HG03442 (cell line): ENCODE measurements around the gene TAF12.
"Not testable (repeated sequence)": the region's sequence is repeated elsewhere in the genome, so short reads cannot be mapped to it uniquely, and the experiment has no call there.

Experiments used
- ATAC-seq: cut with Tn5 transposase; IDR thresholded peaks from one replicate; pipeline ENCODE4 v1.9.1; 2021; ENCODE audit warnings: mild to moderate bottlenecking, moderate library complexity; ENCODE audit not compliant: unreplicated experiment

TAF12 gene

DNA sequence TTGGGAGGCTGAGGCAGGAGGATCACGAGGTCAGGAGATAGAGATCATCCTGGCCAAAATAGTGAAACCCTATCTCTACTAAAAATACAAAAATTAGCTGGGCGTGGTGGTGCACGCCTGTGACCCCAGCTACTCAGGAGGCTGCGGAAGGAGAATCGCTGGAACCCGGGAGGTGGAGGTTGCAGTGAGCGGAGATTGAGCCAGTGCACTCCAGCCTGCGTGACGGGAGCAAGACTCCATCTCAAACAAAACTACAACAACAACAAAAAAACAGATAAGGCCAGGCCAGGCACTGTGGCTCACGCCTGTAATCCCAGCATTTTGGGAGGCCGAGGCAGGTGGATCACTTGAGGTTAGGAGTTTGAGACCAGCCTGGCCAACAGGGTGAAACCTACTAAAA lies 2.5 kb upstream of the TAF12 start:
- not testable (repeated sequence) for ATAC-seq

DNA sequence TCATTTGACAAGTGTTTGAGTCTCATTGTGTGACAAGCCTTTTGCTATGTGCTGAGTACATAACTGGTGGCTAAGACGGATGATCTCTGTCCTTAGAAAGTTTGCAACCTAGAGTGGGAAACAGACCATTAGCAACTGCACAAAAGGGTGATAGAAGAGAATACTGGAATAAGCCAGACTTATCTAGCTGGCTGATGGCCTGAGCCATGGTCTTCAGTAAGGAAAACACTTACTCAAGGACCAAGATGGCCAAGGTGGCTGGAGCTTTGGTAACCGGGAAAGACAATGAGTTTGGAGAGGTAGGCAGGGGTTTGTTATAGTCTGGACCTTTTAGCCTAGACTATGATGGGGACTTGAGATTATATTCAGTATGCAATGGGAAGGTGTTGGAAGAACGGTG lies 1.6 kb upstream of the TAF12 start:
- no peak for ATAC-seq

DNA sequence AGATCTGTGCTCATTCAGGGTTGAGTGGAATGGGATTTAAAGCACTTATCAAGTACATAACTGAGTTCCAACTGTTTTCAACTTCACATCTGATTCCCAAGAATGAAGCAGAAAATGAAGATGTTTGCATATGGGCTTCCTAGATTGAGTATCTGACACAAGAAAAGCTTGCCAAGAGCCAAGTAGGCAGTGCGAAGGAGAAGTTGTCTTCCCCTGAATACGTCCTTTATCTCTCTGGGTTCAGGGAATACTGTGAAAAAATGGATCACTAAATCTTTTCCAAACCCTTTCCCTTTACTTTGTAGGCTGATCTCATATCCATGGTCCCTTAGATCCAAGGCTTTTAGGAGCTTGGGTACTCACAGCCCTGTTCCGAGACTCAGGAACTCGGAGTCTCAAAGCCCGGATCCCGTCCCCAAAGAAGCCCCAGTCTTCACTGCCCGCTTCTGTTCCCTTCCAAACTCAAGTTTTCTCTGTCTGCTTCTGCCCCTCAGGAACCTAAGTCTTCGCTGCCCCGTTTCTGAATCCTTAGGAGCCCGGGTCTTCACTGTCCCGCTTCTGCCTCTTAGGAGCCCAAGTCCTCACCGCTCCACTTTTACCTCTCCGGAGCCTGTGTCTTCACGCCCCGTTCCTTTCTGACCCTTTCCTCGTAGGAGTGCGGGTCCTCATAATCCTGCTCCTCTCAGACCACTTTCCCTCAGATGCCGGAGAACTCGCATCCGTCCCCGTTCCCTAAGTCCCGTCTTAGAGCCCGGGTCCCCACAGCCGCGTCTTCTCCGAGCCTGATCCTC lies 616 bp downstream of the TAF12 start:
- no peak for ATAC-seq

DNA sequence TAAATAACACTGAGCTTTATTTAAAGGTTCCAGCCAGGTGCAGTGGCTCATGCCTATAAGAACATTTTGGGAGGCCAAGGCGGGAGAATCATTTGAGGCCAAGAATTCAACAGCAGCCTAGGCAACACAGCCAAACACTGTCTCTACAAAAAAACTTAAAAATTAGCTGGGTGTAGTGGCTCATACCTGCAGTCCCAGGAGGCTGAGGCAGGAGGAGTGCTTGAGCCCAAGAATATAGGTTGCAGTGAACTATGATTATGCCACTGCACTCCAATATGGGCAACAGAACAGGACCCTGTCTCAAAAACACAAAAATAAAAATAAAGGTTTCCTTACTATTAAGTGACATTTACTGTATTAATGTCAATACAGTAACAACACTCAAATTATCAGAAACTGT lies 2.1 kb downstream of the TAF12 start:
- no peak for ATAC-seq

DNA sequence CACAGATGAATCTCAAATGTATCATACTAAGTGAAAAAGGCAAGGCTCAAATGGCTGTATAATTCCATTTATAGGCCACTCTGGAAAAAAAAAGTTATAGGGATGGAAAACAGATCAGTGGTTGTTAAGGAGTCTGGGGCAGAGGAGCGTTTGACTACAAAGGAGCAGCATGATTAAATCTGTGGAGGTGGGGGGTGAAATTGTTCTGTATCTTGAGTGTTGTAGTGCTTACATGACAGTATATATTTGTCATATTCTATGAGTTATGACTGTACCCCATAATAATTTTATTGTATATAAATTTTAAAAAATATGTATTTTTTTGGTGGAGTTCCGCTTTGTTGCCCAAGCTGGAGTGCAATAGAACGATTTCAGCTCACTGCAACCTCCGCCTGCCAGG lies 10.3 kb downstream of the TAF12 start:
- no peak for ATAC-seq

DNA sequence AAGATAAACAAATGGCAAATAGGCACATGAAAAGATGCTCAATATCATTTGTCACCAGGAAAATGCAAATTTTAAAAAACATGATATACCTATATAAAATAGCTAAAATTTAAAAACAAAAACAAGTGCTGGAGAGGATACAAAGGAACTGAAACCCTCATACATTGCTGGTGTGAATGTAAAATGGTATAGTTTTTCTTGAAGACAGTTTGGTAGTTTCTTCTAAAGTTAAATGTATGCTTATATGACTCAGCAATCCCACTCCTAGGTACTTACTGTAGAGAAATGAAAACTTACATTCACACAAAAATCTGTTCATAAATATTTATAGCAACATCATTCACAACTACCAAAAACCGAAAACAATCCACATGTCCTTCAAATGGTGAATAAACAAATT lies 11.2 kb downstream of the TAF12 start:
- no peak for ATAC-seq

DNA sequence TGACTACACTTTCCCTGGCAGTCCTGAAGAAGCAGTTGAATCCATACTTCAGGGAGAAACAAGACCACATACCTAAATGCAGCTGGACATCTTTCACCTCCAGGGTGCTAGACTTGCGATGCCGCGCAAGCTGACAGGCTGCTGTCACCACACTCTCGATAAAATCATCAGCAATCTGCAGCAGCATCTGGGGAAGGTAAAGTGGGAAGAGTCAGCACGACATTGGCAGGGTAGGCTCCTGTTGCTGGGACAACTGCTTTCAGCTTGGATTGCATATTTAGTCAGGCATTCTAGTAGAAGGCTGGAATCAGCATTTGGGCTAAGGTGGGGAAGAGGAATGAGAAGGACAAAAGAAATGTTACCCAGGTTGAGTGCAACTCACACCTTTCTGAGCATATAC lies 29.7 kb downstream of the TAF12 start:
- no peak for ATAC-seq

DNA sequence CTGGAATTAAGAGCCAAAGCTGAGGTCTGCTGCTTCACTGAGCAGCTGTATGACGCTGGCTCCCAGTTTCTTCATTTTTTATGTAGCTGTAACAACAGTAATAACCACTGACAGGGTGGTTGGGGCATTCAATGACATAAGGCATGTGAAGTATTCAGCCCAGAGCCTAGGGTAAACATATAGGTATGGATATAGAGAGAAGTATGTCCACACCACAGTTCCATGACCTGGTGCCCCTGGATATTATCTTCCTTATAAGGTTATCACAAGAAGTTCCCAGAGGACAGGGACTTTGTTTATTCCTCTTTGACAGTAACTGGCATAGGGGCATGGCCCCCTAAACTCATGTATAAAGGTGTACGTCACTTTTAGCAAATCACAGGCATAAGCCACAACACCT lies 36.1 kb downstream of the TAF12 start:
- no peak for ATAC-seq

DNA sequence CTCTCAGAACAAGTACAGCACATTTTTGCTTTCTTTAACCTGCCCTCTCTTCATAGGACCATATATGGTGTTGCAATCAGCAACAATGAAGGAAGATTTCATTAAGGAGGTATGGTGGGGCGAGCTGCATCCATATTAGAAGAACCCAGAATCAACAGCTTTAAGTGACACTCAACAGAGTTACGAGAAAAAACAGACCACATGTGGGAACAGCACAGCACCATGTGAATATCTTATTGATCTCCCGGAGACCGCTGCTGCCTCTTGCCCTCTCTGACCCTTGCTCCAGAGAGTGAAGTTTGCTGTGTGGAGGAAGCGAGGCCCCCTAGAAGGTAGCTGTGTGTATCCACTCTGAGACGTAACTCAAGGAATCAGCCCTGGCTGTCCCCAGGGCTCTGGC lies 37.9 kb downstream of the TAF12 start:
- ATAC-seq: no peak

DNA sequence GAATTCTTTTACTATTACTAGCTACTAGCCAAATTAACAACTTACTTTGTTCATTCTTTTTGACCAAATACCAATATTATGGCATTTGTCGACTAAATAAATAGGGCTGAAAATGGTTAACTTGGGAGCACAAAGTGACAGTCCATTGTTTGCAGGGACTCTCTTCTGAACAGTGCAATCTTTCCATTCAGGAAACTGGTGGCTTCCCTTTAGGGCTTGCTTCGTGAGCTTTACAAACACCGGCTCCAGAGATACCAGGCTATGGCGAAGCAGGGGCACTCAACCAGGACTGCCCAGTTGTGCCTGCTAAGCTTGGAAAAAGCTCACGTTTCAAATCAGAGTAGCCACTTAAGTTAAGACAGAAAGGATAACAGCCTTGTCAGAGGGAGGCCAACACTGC lies 38.5 kb downstream of the TAF12 start:
- no peak for ATAC-seq

DNA sequence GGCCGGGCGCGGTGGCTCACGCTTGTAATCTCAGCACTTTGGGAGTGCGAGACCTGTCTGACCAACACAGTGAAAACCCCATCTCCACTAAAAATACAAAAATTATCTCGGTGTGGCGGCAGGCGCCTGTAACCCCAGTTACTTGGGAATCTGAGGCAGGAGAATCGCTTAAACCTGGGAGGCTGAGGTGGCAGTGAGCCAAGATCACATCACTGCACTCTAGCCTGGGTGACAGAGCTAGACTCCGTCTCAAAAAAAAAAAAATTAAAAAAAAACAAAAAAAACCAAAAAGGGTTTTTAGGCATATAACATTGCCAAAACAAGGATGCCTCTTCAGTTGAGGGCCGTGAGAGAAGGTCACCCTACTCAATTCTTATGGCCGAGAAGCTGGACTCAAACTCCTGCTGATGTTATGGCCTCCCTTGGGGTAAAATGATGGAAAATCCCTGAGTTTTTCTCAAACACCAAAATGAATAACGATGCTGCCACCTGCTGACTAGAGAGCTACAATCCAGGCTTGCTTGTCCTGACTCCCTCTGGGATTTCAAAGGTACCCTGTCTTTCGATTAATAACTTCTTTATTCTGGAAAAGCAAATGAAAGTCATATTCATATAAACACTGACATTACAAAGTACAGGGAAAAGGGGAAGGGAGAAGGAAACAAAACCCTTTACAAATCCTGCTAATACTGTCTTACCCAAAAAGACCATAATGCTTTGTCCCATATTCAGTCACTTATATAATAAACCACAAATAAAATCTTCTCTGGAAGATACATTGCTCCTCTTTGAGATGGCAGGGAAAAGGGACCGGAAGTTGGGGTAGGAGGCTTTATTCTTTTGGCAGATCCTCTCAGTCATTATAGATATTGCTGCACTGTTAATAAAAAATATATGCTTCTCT lies 40.1 kb downstream of the TAF12 start:
- no peak for ATAC-seq

DNA sequence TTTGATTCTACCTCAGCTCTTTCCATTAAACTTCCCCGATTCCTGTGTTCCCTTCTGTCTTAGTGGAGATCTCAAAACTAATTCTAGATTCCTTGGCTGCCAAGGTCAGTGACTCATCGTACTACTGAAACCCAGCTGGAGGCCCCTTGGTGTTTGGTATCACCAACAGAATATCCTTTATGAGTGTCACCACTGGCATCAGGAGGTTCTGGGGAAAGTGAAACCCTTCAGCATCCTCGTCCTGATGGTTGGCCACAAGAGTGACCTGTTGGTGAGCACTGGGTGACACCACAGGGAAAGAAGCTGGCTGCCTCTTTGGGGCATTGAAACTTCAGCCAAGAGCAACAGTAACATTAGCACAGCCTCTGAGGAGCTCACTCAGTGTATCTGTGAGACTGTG lies 41.2 kb downstream of the TAF12 start:
- ATAC-seq: no peak

DNA sequence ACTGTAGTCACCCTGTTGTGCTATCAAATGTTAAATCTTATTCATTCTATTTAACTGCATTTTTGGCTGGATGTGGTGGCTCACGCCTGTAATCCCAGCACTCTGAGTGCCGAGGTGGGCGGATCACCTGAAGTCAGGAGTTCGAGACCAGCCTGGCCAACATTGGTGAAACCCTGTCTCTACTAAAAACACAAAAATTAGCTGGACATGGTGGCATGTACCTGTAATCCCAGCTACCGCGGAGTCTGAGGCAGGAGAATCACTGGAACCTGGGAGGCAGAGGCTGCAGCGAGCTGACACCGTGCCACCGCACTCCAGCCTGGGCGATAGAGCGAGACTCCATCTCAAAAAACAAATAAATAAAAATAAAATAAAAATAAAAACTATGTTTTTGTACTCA lies 46.6 kb downstream of the TAF12 start:
- not testable (repeated sequence) for ATAC-seq

DNA sequence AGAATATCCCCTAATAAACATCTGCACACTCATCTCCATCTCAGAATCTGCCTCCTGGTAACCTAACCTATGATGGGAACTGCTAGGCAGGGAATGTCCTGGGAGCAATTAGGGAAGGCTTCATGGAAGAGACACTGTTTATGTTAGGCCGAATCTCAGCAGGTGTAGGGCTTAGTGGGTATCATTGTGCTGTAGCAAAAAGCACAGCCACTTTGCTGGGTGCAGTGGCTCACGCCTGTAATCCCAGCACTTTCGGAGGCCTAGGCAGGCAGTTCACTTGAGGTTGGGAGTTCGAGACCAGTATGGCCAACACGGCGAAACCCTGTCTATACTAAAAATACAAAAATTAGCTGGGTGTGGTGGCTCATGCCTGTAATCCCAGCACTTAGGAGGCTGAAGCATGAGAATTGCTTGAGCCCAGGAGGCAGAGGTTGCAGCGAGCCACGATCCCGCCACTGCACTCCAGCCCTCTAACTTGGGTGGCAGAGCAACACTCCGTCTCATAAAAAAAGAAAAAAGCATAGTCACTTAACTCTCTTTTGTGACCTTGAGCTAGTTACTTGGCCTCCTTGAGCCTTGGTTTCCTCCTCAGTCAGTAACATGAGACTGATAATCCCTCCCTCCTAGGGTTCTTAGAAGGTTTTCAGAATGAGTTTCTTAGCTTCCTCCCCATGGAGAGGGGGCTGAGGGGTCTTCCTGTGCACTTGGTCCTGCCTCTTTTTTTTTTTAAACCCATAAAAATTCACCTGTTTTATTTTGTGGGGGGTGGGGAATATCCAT lies 47.3 kb downstream of the TAF12 start:
- ATAC-seq: no peak

DNA sequence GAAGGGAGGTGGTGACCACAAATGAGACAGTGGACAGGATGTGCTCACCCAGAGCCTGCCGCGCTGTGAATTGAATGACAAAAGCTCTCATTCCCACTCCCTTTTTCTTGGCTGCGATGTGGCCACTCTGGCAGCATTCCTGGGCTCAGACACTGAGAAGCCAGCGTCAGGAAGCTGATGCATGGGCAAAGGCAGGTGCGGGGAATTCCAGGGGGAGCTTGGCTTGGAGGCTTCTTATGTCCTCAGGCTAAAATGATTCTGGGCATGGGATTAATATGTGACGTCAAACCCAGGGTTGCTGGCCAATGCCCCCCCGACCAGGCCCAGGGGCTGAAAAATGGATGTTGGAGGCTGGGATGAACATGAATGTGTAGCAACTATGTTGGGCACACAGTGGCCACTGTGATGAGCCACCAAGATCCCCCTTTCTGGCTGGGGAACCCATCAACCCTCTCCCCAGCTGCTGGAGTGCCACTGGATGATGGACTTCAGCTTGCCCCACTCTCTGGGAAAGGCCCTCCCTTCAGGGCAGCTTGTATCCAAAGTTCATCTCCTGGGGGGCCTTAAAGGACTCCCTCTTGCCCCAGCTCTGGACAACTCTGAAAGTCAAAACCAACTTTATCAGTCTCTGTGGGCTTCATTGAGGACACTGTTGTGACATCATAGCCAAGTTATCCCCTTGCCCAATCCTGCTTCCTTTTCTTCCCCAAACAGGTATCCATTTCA lies 48.0 kb downstream of the TAF12 start:
- not testable (repeated sequence) for ATAC-seq

DNA sequence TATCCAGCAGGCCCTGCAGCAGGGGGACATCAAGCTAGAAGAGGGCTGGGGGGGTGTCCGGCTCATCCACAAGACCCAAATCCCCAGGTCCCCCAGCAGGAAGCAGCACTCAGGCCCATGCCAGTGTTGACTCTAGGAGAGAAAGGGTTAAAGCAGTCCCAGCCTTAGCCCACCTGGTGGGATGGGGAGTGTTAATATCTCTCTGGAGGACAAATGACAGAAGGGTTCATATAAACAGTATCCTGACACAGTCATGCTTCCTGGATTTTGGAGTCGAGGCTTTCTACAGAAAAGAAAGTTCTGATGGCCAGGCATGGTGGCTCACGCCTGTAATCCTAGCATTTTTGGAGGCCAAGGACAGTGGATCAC lies 48.9 kb downstream of the TAF12 start:
- not testable (repeated sequence) for ATAC-seq

DNA sequence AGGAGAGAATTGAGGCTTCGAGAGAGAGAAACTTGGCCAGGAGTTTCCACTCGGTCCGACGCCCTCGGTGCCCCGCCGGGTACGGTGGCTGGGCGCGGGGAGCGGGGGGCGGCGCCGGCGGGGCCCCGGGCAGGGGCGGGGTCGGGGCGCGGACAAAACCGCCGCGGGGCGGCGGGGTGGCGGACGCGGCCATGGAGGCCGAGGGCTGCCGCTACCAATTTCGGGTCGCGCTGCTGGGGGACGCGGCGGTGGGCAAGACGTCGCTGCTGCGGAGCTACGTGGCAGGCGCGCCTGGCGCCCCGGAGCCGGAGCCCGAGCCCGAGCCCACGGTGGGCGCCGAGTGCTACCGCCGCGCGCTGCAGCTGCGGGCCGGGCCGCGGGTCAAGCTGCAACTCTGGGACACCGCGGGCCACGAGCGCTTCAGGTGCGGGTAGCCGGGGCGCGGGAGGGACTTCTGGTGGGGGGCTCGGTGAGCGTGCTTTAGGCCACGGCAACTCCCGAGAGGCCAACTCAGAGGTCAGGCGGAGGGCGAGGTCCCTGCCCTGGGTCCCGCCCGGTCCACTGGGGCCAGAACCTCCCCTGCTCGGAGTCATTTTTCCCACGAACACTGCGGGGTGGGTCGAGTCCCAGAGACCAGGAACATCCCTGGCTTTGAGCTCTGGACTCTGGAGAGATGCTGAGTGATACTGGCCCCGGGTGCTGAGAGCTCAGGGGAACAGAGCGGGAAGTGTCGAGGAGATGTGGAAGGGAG lies 50.4 kb downstream of the TAF12 start:
- no peak for ATAC-seq

DNA sequence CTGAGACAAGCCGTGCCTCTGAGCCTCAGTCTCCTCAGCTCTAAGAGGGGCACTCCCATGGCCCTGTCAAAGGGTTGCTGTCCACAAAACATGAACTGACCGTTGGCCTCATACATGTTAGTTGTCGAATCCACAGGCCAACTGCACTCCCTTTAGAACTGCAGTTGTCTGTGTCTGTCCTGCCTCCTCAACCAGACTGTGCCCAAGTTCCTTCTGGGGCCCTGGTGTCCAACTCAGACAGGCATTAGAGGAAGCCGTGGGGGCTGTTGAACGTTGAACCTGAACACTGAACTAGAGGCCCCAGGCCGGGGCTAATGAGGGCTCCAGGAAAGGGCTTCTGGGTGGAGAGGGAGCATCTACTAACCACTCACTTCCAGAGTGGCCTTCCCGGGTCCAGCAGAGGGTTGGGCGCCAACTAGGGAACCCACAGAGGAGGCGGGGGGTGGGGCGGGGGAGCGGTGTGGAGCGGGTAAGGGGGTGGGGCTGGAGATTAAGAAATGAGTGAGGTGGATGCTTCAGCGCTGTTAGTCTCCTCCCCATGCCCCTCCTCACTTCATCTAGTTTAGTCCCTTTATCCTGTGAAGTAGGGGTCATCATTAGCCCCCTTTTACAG lies 51.1 kb downstream of the TAF12 start, which contains the start of gene RAB42:
TSS of gene RAB42 (plus strand) at position 558 of the 613 bp plus-strand sequence. CDS start 247 bp downstream, outside the sequence.
- no peak for ATAC-seq

DNA sequence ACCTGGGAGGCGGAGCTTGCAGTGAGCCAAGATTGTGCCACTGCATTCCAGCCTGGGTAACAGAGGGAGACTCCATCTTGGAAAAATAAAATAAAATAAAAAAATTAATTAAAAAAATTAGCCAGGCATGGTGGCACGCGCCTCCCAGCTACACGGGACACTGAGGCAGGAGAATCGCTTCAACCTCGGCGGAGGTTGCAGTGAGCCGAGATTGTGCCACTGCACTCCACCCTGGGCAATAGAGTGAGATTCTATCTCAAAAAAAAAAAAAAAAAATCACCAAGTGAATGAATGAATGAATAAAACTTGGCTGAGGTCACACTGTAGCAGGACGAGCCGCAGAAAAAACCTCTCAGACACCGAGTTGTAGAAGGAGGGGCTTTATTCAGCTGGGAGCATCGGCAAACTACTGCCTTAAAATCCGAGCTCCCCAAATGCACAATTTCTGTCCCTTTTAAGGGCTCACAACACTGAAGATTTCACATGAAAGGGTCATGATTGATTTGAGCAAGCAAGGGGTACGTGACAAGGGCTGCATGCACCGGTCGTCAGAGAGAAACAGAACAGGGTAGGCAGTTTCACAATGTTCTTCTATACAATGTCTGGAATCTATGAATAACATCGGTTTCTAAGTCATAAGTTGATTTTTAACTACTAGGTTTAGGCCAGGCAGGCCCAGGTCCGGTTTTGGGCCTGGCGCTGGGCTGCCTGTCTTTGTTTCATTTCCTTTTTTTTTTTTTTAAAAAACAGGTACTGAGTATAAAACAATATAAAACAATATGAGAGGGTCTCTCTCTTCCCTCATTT lies 56.1 kb downstream of the TAF12 start:
- not testable (repeated sequence) for ATAC-seq
